ENCODE results near the gene SNRNP200. TPM values are rescaled to one million over a fixed set of nuclear protein-coding genes. Genes with fewer than 3 reads are reported as not detected.

Gene SNRNP200
- total RNA-seq, 1 donor from 2014 or later, result 208 TPM

- H3K27me3 Mint-ChIP-seq, result no peaks in the 10 kb centered on the region
- no peaks in the 10 kb centered on the region for H3K36me3 Mint-ChIP-seq (ENCODE audit: low read depth)
- POLR2A ChIA-PET, result interaction anchor here (0.6 to 1.7 kb wide), 4 partner anchors 13 to 1228 kb away, joined by 5 to 8 read pairs (median 6); partner anchors contain the start of gene ITPRIPL1
- no peak overlapping the region for H3K27ac Mint-ChIP-seq
- TF ChIP-seq, protein P1, sequence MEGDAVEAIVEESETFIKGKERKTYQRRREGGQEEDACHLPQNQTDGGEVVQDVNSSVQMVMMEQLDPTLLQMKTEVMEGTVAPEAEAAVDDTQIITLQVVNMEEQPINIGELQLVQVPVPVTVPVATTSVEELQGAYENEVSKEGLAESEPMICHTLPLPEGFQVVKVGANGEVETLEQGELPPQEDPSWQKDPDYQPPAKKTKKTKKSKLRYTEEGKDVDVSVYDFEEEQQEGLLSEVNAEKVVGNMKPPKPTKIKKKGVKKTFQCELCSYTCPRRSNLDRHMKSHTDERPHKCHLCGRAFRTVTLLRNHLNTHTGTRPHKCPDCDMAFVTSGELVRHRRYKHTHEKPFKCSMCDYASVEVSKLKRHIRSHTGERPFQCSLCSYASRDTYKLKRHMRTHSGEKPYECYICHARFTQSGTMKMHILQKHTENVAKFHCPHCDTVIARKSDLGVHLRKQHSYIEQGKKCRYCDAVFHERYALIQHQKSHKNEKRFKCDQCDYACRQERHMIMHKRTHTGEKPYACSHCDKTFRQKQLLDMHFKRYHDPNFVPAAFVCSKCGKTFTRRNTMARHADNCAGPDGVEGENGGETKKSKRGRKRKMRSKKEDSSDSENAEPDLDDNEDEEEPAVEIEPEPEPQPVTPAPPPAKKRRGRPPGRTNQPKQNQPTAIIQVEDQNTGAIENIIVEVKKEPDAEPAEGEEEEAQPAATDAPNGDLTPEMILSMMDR (IDR thresholded peaks at IDR 0.05), result no peak
- CTCF ChIA-PET, result no interaction called here
- intact Hi-C loops (cut with micrococcal nuclease), result no loop called here
- no peaks in the 10 kb centered on the region for H3K9me3 Mint-ChIP-seq
- H3K4me3 Mint-ChIP-seq, result no peak overlapping the region
- no peak for ATAC-seq (ENCODE audit: low read depth)
- DNase-seq, result no peak
- peaks cover 60% of the 10 kb centered on the region for H3K4me1 Mint-ChIP-seq
These were observed 35.4 kb upstream of the SNRNP200 start for GRCh38 chr2:96340493-96341414.

DNA sequence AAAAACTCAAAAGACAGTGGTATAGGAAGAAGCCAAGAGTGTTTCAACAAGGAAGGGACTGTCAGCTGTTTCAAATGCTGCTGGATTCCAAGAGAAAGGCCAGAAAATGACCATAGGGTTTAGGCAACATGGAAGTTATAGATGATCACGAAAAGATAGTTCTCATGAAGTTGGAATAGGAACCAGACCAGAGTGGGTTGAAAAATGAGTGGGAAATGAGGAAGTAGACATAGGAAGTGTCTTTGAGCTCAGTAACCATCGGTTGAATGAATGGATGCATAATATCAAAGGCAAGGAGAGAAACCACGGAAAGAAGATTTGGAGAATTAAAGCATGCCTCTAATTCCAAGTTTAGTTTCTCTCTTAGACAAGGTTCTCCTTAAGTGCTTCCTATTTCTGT is 31.5 kb upstream of the SNRNP200 start:
- intact Hi-C loops (cut with micrococcal nuclease), result loop anchor here (1.0 to 5.0 kb wide), 6 partner anchors 7 to 200 kb away; partner anchors contain the start of genes ARID5A, CIAO1 and STARD7
- TF ChIP-seq, protein P1 (IDR thresholded peaks at IDR 0.05), result no peak
- Mint-ChIP-seq H3K9me3 (no peaks in the 10 kb centered on the region), H3K27ac (peak overlapping the region; percentile 9), H3K27me3 (no peaks in the 10 kb centered on the region), H3K36me3 (ENCODE audit: low read depth) (no peaks in the 10 kb centered on the region), H3K4me1 (peaks cover 38% of the 10 kb centered on the region), H3K4me3 (no peak overlapping the region)
- no peak for ATAC-seq (ENCODE audit: low read depth)
- no peak for DNase-seq
- ChIA-PET POLR2A (interaction anchor here (2.7 to 5.0 kb wide), 3 partner anchors 8 to 31 kb away, joined by 15 to 115 read pairs (median 20); partner anchors contain the start of genes ITPRIPL1 and SNRNP200), CTCF (no interaction called here)

- ChIA-PET POLR2A (interaction anchor here (0.5 to 5.0 kb wide), 13 partner anchors 9 to 853 kb away, joined by 3 to 115 read pairs (median 5); partner anchors contain the start of genes ARID5A, CIAO1, ITPRIPL1 and SNRNP200), CTCF (no interaction called here)
- Mint-ChIP-seq H3K4me3 (peak overlapping the region; percentile 87), H3K36me3 (ENCODE audit: low read depth) (no peaks in the 10 kb centered on the region), H3K9me3 (no peaks in the 10 kb centered on the region), H3K27me3 (no peaks in the 10 kb centered on the region), H3K27ac (peak overlapping the region; percentile 91), H3K4me1 (peaks cover 36% of the 10 kb centered on the region)
- TF ChIP-seq, protein P1 (IDR thresholded peaks at IDR 0.05), result no peak
- intact Hi-C loops (cut with micrococcal nuclease), result loop anchor here (1.0 to 5.0 kb wide), 6 partner anchors 8 to 201 kb away; partner anchors contain the start of genes ARID5A, CIAO1 and STARD7
- ATAC-seq (ENCODE audit: low read depth), result no peak
- DNase-seq, result no peak
These were observed 30.9 kb upstream of the SNRNP200 start for GRCh38 chr2:96336104-96336775.

- Mint-ChIP-seq H3K36me3 (ENCODE audit: low read depth) (no peaks in the 10 kb centered on the region), H3K4me1 (peaks cover 36% of the 10 kb centered on the region), H3K27me3 (no peaks in the 10 kb centered on the region), H3K9me3 (no peaks in the 10 kb centered on the region), H3K27ac (no peak overlapping the region), H3K4me3 (peak overlapping the region; percentile 54)
- ChIA-PET POLR2A (interaction anchor here (0.6 to 5.0 kb wide), 5 partner anchors 10 to 127 kb away, joined by 3 to 115 read pairs (median 7); partner anchors contain the start of gene ITPRIPL1), CTCF (no interaction called here)
- TF ChIP-seq, protein P1 (IDR thresholded peaks at IDR 0.05), result no peak
- ATAC-seq (ENCODE audit: low read depth) (no peak), DNase-seq (no peak)
- intact Hi-C loops (cut with micrococcal nuclease), result no loop called here
These were observed 28.4 kb upstream of the SNRNP200 start for GRCh38 chr2:96333708-96334107.

All from activated B cell treated with CpG ODN at 0.5 μM for 24 hours (primary cell).